Natural killer cell (primary cell): Measurements from ENCODE around the gene CCDC178. TPM values are rescaled to one million over a fixed set of nuclear protein-coding genes. Genes with fewer than 3 reads are reported as not detected.

ENCODE experiments used
- ATAC-seq, 3 donors: fragments of 150-1000 bp in 2 of 3; fragments of 200-7000 bp in 1 of 3; cut with Tn5 transposase; 1 replicate in 1 of 3; 2 replicates in 2 of 3; pipeline ENCODE4 v1.10.0; 2021; ENCODE audit warnings: mild to moderate bottlenecking in 2 of 3, moderate library complexity in 2 of 3
- DNase-seq, 2 donors: peaks; one replicate each; pipeline versions ENCODE4 v3.0.0 to v3.0.0-alpha.2; 2013 to 2021; ENCODE audit warnings: mixed read lengths in 1 of 2
- H3K27ac ChIP-seq: one replicate; pipeline ENCODE4 v1.5.1; 2013; ENCODE audit warnings: mild to moderate bottlenecking, low read length
- H3K27me3 ChIP-seq: one replicate; pipeline ENCODE4 v1.6.1; 2013; ENCODE audit warnings: low read length; ENCODE audit not compliant: control insufficient read depth, insufficient read depth
- H3K36me3 ChIP-seq: one replicate; pipeline ENCODE4 v1.6.1; 2013; ENCODE audit warnings: low read length; ENCODE audit not compliant: control insufficient read depth, insufficient read depth
- H3K4me1 ChIP-seq: one replicate; pipeline ENCODE4 v1.6.1; 2013; ENCODE audit warnings: low read length; ENCODE audit not compliant: control insufficient read depth, insufficient read depth
- H3K4me3 ChIP-seq: one replicate; pipeline ENCODE4 v1.5.1; 2013; ENCODE audit warnings: low read length
- H3K9me3 ChIP-seq: one replicate; pipeline ENCODE4 v1.6.1; 2013; ENCODE audit warnings: low read length; ENCODE audit not compliant: control insufficient read depth, insufficient read depth
- H3K27ac Mint-ChIP-seq, 2 donors: one replicate each; pipeline ENCODE4 v1.8.0; 2022; ENCODE audit warnings: mild to moderate bottlenecking in 2 of 2, mixed read lengths in 2 of 2, moderate library complexity in 1 of 2
- H3K27me3 Mint-ChIP-seq, 2 donors: one replicate each; pipeline ENCODE4 v1.8.0; 2022; ENCODE audit warnings: low read depth in 2 of 2, mixed read lengths in 2 of 2
- H3K36me3 Mint-ChIP-seq: one replicate; pipeline ENCODE4 v1.8.0; 2022; ENCODE audit warnings: mixed read lengths
- H3K4me1 Mint-ChIP-seq, 2 donors: one replicate each; pipeline ENCODE4 v1.8.0; 2022; ENCODE audit warnings: mixed read lengths in 2 of 2
- H3K4me3 Mint-ChIP-seq: one replicate; pipeline ENCODE4 v1.8.0; 2022; ENCODE audit warnings: mild to moderate bottlenecking, moderate library complexity, mixed read lengths
- H3K9me3 Mint-ChIP-seq, 2 donors: one replicate each; pipeline ENCODE4 v1.8.0; 2022; ENCODE audit warnings: mixed read lengths in 2 of 2
- CTCF ChIP-seq: fragments of 200-600 bp; IDR thresholded peaks from one replicate; pipeline ENCODE4 v1.8.0; 2022; ENCODE audit warnings: antibody characterized with exemption
- WGBS: methylation state at CpG from one replicate; pipeline ENCODE4 v1.1.7; 2013; ENCODE audit warnings: missing lambda C conversion rate; ENCODE audit not compliant: insufficient coverage; 5-methylcytosine and 5-hydroxymethylcytosine counted together
- intact Hi-C: fragments of 100-400 bp; cut with micrococcal nuclease; formaldehyde crosslinking; loops from one replicate; pipeline ENCODE4 v1.14.2; 2022
- total RNA-seq, 4 donors: library from RNA; stranded (reverse); fragments of 120-200 nt in 1 of 4; gene quantifications; one replicate each; pipeline versions ENCODE4 v1.2.3 to v1.2.4, GENCODE V29; 2013 to 2022

The CCDC178 gene
- total RNA-seq, 3 donors from 2014 or later (not counting 1 experiment from before 2014, with no cell fraction given) = not detected

DNA sequence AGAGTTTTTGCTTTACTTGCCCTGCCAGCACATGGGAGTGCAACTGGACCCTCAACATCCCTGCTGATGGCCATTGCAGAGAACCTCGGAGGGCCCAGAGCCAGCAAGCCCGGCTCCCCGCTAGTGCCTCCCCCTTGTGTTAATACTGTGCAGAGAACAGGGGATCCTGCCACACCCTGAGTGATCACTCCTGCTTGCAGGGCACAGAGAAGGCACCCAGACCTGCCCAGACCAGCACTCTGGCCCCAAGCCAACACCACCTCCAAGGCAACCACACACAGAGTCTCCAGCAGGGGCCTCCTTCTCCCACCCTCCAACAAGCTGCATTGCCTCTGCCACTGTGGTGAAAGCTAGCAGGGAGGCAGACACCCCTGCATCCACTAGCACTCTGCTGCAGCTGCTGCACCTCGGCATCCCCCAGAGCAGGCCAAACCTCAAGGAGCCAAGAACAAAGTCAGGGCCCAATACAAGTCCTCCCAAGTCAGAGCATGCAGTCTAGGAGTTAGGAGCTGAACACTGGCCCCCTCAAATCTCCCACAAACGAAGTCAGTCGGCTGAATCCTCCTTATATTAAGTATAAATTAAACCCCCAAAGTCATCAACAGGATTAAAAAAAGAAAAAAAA lies 157.7 kb downstream of the CCDC178 start:
- intact Hi-C loops = no loop called here
- Mint-ChIP-seq H3K27me3 (no peaks in the 10 kb centered on the region), H3K36me3 (no peaks in the 10 kb centered on the region), H3K27ac (no peak overlapping the region), H3K9me3 (peaks cover 3 to 6% of the 10 kb centered on the region in 2 donors), H3K4me3 (no peak overlapping the region), H3K4me1 (no peaks in the 10 kb centered on the region)
- no peaks in the 10 kb centered on the region for H3K27me3 ChIP-seq
- no peak overlapping the region for H3K27ac ChIP-seq
- no peak for TF ChIP-seq CTCF
- DNase-seq (no peak), ATAC-seq (no peak)
- 86% methylated on average over 6 of the region's 6 CpGs for WGBS
- no peaks in the 10 kb centered on the region for H3K4me1 ChIP-seq
- H3K9me3 ChIP-seq = no peaks in the 10 kb centered on the region
- H3K4me3 ChIP-seq = no peak overlapping the region
- no peaks in the 10 kb centered on the region for H3K36me3 ChIP-seq

DNA sequence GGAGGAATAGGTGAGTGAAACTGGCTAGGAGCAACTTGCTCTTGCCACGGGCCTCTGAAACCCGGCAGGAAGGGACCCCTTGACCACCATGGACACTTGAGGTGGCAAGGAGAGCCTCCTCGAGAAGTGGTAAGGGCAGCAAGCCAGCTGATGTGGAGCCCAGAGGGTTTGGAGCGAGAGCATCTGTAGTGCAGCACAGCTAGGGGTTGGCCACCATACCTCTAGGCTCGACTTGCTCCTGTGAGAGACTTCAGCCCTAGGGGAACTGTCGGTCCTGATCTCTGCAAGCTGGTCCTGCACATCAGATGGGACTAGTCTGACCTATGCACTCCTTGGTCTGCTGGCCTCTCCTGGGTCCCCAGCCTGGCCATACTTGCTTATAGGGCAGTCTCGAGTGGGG lies 158.4 kb downstream of the CCDC178 start:
- no peak for ATAC-seq
- Histone ChIP-seq H3K4me1 (no peaks in the 10 kb centered on the region), H3K4me3 (no peak overlapping the region), H3K27ac (no peak overlapping the region), H3K36me3 (no peaks in the 10 kb centered on the region), H3K27me3 (no peaks in the 10 kb centered on the region), H3K9me3 (no peaks in the 10 kb centered on the region)
- H3K9me3 Mint-ChIP-seq = peaks cover 6 to 7% of the 10 kb centered on the region in 2 donors
- H3K27me3 Mint-ChIP-seq = no peaks in the 10 kb centered on the region
- H3K36me3 Mint-ChIP-seq = no peaks in the 10 kb centered on the region
- H3K27ac Mint-ChIP-seq = no peak overlapping the region
- intact Hi-C loops = no loop called here
- TF ChIP-seq CTCF = no peak
- DNase-seq = no peak
- 84% methylated on average over 7 of the region's 7 CpGs for WGBS
- no peak overlapping the region for H3K4me3 Mint-ChIP-seq
- H3K4me1 Mint-ChIP-seq = no peaks in the 10 kb centered on the region

GRCh38 chr18:33277431-33277830 lies 163.1 kb downstream of the CCDC178 start:
- Mint-ChIP-seq H3K27me3 (no peaks in the 10 kb centered on the region), H3K4me1 (no peaks in the 10 kb centered on the region), H3K9me3 (peaks cover 3 to 12% of the 10 kb centered on the region in 2 donors), H3K36me3 (no peaks in the 10 kb centered on the region), H3K27ac (no peak overlapping the region), H3K4me3 (no peak overlapping the region)
- no peak for TF ChIP-seq CTCF
- H3K36me3 ChIP-seq = no peaks in the 10 kb centered on the region
- DNase-seq = no peak
- no peaks in the 10 kb centered on the region for H3K4me1 ChIP-seq
- H3K9me3 ChIP-seq = no peaks in the 10 kb centered on the region
- intact Hi-C loops = no loop called here
- no peak for ATAC-seq
- no peak overlapping the region for H3K4me3 ChIP-seq
- no peak overlapping the region for H3K27ac ChIP-seq
- H3K27me3 ChIP-seq = no peaks in the 10 kb centered on the region

DNA sequence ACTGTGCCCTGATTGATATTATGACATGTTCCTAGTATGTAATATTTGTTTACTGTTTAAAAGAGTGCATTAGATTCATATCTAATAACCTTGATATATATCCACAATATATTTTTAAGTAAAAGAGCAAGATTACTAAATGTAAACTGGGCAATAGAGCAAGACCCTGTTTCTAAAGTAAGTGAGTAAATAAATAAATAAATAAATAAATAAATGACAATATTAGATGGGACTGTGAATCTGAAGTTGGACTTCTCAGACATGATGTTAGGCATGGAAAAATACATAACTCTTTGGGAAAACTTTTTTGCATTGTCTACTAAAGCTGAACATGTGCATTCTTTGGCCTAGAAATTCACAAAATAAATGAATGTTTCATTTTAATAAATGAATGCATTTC lies 164.7 kb downstream of the CCDC178 start:
- no peaks in the 10 kb centered on the region for H3K4me1 Mint-ChIP-seq
- no peaks in the 10 kb centered on the region for H3K9me3 ChIP-seq
- no peaks in the 10 kb centered on the region for H3K36me3 ChIP-seq
- H3K27me3 ChIP-seq = no peaks in the 10 kb centered on the region
- no peak overlapping the region for H3K4me3 Mint-ChIP-seq
- H3K36me3 Mint-ChIP-seq = no peaks in the 10 kb centered on the region
- ATAC-seq = no peak
- H3K27me3 Mint-ChIP-seq = no peaks in the 10 kb centered on the region
- H3K4me1 ChIP-seq = no peaks in the 10 kb centered on the region
- no peak overlapping the region for H3K27ac Mint-ChIP-seq
- no peak for TF ChIP-seq CTCF
- H3K4me3 ChIP-seq = no peak overlapping the region
- H3K27ac ChIP-seq = no peak overlapping the region
- H3K9me3 Mint-ChIP-seq = peaks cover 6 to 16% of the 10 kb centered on the region in 2 donors
- intact Hi-C loops = no loop called here
- no peak for DNase-seq
